Activated CD8-positive, alpha-beta memory T cell treated with anti-CD3 and anti-CD28 coated beads, Interleukin-2, amount 50 U/mL, for 48 hours (primary cell): ENCODE measurements around the gene KMT2C.

ENCODE experiments used
- DNase-seq: peaks from one replicate; pipeline ENCODE4 v3.0.0-alpha.2; 2020

KMT2C gene

DNA sequence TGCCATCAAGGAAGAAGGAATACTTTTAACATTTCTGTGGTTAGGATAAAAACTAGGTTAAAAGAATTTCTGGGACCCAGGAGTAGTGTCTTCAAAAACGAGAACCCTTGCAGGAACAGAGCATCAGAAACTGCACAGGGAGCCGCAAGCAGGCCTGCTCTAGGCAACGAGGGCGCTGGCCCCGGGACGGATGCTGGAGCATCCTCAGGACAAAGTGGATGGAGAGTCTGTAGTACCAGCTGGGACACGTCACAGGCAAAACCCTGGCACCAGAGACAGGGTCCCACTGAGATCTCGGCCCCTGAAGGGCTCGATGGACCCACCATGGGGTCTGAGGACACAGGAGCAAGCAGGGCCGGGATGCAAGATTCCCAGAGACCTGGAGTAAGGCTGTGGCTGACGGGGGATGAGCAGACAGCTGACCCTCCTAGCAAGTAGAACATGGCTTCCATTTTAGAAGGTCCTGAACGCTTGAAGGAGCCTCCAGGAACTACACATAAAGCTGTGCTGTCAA lies 303.8 kb downstream of the KMT2C start:
- DNase-seq: no peak

- DNase-seq: no peak
Measured at GRCh38 chr7:152130658-152131590, 304.9 kb downstream of the KMT2C start.

GRCh38 chr7:152129682-152130081 lies 306.1 kb downstream of the KMT2C start:
- no peak for DNase-seq

GRCh38 chr7:152128741-152129461 lies 306.9 kb downstream of the KMT2C start:
- DNase-seq: no peak

GRCh38 chr7:152128252-152128651 lies 307.6 kb downstream of the KMT2C start:
- no peak for DNase-seq

GRCh38 chr7:152127229-152127628 lies 308.6 kb downstream of the KMT2C start:
- no peak for DNase-seq

GRCh38 chr7:152126741-152127140 lies 309.1 kb downstream of the KMT2C start:
- DNase-seq: no peak

GRCh38 chr7:152122540-152122939 lies 313.3 kb downstream of the KMT2C start:
- DNase-seq: no peak

DNA sequence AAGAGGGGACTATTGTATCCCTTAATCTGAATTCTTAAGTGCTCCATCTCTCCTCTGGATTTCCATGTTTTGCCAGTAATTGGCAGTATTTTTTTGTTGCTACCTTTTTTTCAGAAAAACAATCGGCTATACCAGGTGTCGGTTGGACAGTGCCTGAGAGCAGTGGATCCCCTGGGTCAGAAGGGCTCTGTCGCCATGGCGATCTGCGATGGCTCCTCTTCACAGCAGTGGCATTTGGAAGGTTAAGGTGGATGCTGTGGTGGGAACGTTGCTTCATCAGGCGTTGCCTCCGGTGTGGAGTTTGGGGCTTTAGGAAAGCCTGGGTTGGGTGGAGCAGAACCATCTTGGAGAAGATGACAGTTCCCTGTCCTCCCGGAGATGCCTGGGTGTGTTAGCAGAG lies 314.4 kb downstream of the KMT2C start:
- no peak for DNase-seq

DNA sequence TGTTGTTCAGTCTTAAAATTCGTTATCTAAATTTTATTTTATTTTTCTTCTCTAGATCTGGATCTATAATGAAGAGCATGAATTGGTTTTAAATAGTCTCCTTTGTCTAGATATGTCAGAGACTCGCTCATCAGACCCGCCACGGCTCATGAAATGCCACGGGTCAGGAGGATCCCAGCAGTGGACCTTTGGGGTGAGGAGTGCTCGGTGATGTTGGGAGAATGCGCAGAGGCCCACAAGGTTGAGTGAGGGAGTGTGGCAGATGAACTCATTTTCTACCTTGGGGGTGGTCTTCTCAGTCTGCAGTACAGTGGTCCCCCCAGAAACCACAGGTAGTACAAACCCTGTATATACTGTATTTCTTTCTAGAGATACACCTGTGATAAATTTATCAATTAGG lies 315.0 kb downstream of the KMT2C start:
- DNase-seq: no peak

GRCh38 chr7:152120210-152120609 lies 315.6 kb downstream of the KMT2C start:
- no peak for DNase-seq

DNA sequence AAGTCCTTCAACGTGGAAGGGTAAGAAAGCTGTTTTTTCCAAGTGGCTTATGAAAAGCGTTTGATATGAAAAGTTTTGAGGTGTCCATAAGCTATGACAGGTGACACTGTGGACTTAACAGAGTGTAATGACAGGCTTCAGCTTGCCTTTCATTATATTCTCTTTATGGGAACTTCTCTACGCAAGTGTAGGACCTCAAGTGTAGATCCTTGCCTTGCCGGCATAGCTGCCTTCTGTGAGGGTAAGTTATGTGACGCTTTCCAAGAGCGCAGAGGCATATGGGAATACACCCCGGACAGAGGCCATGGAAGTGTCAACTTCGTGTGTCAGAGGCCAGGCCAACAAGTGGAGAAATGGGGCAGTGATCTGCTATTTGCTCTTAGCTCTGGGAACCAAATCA lies 318.4 kb downstream of the KMT2C start:
- no peak for DNase-seq

DNA sequence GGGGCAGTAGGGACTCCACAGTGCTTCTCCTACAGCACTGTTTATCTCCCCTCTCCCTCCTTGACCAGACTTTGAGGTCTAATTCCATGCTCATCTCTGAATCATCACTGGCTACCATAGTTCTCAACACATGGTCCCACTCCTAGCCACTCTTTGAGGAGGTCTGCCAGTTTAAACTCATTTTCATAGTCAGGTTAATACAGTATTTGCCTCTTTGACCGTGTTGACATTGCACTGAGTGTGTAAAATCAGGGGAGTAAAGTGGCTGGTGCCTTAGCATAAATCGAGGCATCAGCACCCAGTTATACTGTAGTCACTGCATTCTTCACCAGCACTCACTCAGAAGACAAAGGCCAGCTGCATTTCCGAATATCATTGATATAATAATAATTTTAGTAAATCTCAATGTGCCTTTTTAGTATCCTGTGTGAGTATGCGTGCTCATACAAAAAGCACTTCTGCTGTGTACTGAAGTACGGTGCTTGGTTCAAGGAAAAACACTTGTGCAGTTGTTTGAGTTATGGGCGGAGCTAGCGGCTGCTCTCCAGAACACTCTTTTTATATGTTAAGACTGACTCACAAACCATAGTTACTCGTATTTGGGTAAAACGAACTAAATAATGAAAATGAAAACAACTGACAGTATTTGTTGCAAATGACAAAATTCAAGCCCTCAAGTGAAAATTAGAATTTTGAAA lies 320.6 kb downstream of the KMT2C start:
- DNase-seq: no peak

- no peak for DNase-seq
Measured at GRCh38 chr7:152112829-152113228, 323.0 kb downstream of the KMT2C start.

- no peak for DNase-seq
Measured at GRCh38 chr7:152108359-152108758, 327.4 kb downstream of the KMT2C start.

DNA sequence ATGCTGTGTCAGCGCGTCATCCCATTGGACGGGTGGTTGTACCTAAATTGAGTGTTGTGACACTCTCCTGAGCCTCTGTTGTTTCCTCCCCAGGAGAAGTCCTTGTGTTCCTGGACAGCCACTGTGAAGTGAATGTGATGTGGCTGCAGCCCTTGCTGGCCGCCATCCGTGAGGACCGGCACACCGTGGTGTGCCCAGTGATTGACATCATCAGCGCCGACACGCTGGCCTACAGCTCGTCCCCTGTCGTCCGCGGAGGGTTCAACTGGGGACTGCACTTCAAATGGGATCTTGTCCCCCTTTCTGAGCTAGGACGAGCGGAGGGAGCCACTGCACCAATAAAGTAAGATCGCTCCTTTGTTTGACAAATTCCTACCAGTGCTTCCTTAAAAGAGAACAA lies 327.9 kb downstream of the KMT2C start:
- DNase-seq: no peak

DNA sequence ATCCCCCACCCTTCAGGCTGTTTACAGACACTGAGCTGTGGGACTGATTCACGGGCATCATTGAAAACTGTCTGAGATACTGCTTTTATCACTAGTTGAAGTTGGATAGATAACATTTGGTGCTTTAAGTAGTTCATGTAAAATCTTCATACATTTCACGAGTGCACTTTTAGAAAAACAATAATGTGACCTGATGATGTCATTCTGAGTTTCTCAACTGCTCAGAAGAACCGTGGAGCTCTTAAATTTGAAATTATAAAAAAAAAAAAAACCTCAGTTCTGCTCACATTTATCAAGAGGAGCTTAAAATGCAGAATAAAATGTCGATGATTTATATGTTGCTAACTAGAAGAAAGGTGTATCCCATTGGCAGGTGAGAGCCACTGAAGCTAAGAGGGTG lies 328.8 kb downstream of the KMT2C start:
- DNase-seq: no peak

DNA sequence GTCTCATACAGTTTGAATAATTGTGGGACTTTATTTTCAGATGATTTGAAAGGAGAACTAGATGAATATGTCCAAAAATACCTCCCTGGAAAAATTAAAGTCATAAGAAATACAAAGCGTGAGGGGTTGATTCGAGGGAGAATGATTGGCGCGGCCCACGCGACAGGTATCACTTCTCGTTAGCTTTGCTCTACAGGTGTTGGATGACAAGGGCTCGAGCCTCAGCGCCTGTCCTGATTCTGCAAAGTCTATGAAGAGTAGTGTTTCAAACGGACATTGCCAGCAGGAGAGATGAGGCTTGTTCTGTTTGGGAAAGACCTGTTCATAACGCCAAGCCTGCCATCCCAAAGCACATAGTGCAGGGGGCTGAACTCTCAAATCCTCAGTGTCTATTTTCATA lies 330.6 kb downstream of the KMT2C start:
- no peak for DNase-seq

DNA sequence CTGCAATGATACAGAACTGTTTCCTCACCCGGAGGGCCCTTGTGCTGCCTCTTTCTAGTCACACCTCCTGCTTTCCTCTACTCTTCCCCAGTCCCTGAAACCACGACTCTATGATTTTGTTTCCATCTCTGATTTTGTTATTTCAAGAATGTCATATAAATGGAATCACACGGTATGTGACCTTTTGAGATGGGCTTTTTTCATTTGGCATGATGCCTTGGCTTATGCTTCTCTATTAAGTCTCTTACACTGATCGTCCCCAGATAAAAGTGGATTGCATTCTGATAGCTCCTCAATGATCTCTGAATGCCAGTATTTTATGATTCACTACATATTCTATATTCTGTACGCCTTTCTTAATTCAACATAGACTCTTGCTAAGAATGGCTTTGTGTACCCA lies 332.1 kb downstream of the KMT2C start:
- DNase-seq: no peak

- DNase-seq: no peak
Measured at GRCh38 chr7:152103066-152103465, 332.7 kb downstream of the KMT2C start.

- no peak for DNase-seq
Measured at GRCh38 chr7:152097330-152097729, 338.5 kb downstream of the KMT2C start.

DNA sequence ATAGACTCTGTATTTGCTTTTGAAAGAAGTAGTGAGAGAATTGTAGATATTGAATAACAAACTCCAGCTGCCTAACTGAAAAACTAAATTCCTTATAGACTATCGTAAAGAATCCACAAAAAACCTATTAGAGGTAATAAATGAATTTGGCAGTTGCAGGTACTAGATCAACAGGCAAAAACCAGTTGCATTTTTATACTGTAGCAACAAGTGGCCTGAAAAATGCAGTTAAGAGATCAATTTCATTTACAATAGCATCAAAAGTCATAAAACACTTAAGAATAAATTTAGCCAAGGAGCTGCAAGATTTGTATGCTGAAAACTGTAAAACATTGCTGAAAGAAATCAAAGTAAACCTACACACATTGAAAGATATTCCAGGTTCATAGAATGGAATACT lies 340.0 kb downstream of the KMT2C start:
- DNase-seq: no peak

GRCh38 chr7:152093717-152094116 lies 342.1 kb downstream of the KMT2C start:
- DNase-seq: no peak
